Neural cell (in vitro differentiated cells): ENCODE data around the gene SLC66A1. TPM values are rescaled to one million over a fixed set of nuclear protein-coding genes. Genes with fewer than 3 reads are reported as not detected.

Source experiments
- H2AFZ ChIP-seq: fragments of 200-600, 300-800 bp; sonication (generic), shearing (Covaris generic); 2 replicates; pipeline ENCODE4 v1.6.0; 2014; ENCODE audit warnings: low read depth, mild to moderate bottlenecking, antibody characterized with exemption, low read length, moderate library complexity
- H3F3A ChIP-seq: fragments of 200-600 bp; shearing (Covaris generic); 2 replicates; pipeline ENCODE4 v1.6.1; 2016; ENCODE audit warnings: mild to moderate bottlenecking, moderate library complexity, mixed read lengths, antibody characterized with exemption, low read length; ENCODE audit not compliant: insufficient read depth, poor library complexity, severe bottlenecking
- H3K27ac ChIP-seq: fragments of 200-600, 300-800 bp; sonication (generic), shearing (Covaris generic); 2 replicates; pipeline ENCODE4 v1.5.1; 2014; ENCODE audit warnings: mild to moderate bottlenecking, low read length, moderate library complexity
- H3K27me3 ChIP-seq: fragments of 300-800, 200-600 bp; sonication (generic), shearing (Covaris generic); 2 replicates; pipeline ENCODE4 v1.6.0; 2014; ENCODE audit warnings: mild to moderate bottlenecking, low read depth, low read length, moderate library complexity; ENCODE audit not compliant: insufficient read depth
- H3K36me3 ChIP-seq: fragments of 300-800, 200-600 bp; sonication (generic), shearing (Covaris generic); 2 replicates; pipeline ENCODE4 v1.5.1; 2014; ENCODE audit warnings: mild to moderate bottlenecking, antibody characterized with exemption, low read length, moderate library complexity; ENCODE audit not compliant: insufficient read depth
- H3K4me2 ChIP-seq: fragments of 300-800, 200-600 bp; sonication (generic), shearing (Covaris generic); 2 replicates; pipeline ENCODE4 v1.6.0; 2014; ENCODE audit warnings: mild to moderate bottlenecking, low read length
- H3K4me3 ChIP-seq: fragments of 300-800, 200-600 bp; sonication (generic), shearing (Covaris generic); 2 replicates; pipeline ENCODE4 v1.5.1; 2014; ENCODE audit warnings: mild to moderate bottlenecking, low read length, moderate library complexity
- H3K79me2 ChIP-seq: fragments of 200-600 bp; shearing (Covaris generic); replicated peaks from 2 replicates; pipeline ENCODE4 v1.6.0; 2014; ENCODE audit warnings: mild to moderate bottlenecking, low read length, moderate library complexity; ENCODE audit not compliant: insufficient read depth
- H3K9ac ChIP-seq: fragments of 300-800, 200-600 bp; sonication (generic), shearing (Covaris generic); 2 replicates; pipeline ENCODE4 v1.6.1; 2016; ENCODE audit warnings: mild to moderate bottlenecking, low read length, mixed read lengths
- H3K9me2 ChIP-seq: fragments of 200-600 bp; shearing (Covaris generic); 2 replicates; pipeline ENCODE4 v1.6.1; 2016; ENCODE audit warnings: mild to moderate bottlenecking, low read length, mixed read lengths; ENCODE audit not compliant: insufficient read depth
- H3K9me3 ChIP-seq: fragments of 200-600, 300-800 bp; sonication (generic), shearing (Covaris generic); 2 replicates; pipeline ENCODE4 v1.6.1; 2016; ENCODE audit warnings: mild to moderate bottlenecking, mixed run types, low read length, moderate library complexity, mixed read lengths
- H4K20me1 ChIP-seq: fragments of 200-600 bp; shearing (Covaris generic); 2 replicates; pipeline ENCODE4 v1.6.1; 2016; ENCODE audit warnings: mild to moderate bottlenecking, mixed run types; ENCODE audit not compliant: insufficient read depth
- CTCF ChIP-seq: fragments of 450-650 bp; IDR thresholded peaks from 2 replicates; pipeline ENCODE4 v1.5.1; 2014; ENCODE audit warnings: antibody characterized with exemption, mild to moderate bottlenecking, moderate library complexity; ENCODE audit not compliant: poor library complexity, severe bottlenecking
- EP300 ChIP-seq: fragments of 450-650 bp; conservative IDR thresholded peaks from 2 replicates; pipeline ENCODE4 v1.6.1; 2014; ENCODE audit warnings: antibody characterized with exemption, mild to moderate bottlenecking, moderate library complexity; ENCODE audit not compliant: poor library complexity, severe bottlenecking
- EZH2 ChIP-seq: fragments of 200-600, 300-800 bp; shearing (Covaris generic), sonication (generic); IDR thresholded peaks from 2 replicates; pipeline ENCODE4 v1.6.1; 2014; ENCODE audit warnings: antibody characterized with exemption, low read length, borderline replicate concordance, mild to moderate bottlenecking; ENCODE audit not compliant: insufficient read depth, poor library complexity, severe bottlenecking
- MXI1 ChIP-seq: fragments of 450-650 bp; conservative IDR thresholded peaks from 2 replicates; pipeline ENCODE4 v1.6.1; 2014; ENCODE audit warnings: antibody characterized with exemption, mild to moderate bottlenecking; ENCODE audit not compliant: poor library complexity, severe bottlenecking
- POLR2AphosphoS5 ChIP-seq: IDR thresholded peaks from 2 replicates; pipeline ENCODE4 v1.6.1; 2012
- RAD21 ChIP-seq: fragments of 450-650 bp; conservative IDR thresholded peaks from 2 replicates; pipeline ENCODE4 v1.6.1; 2014; ENCODE audit warnings: antibody characterized with exemption, mild to moderate bottlenecking, moderate library complexity
- SMC3 ChIP-seq: fragments of 450-650 bp; conservative IDR thresholded peaks from 2 replicates; pipeline ENCODE4 v1.6.1; 2014; ENCODE audit warnings: antibody characterized with exemption, mild to moderate bottlenecking, moderate library complexity; ENCODE audit not compliant: poor library complexity
- TAF1 ChIP-seq: IDR thresholded peaks from 2 replicates; pipeline ENCODE4 v1.6.1; 2012; ENCODE audit warnings: low read depth
- polyA plus RNA-seq: library from polyadenylated mRNA; depleted of rRNA; stranded (reverse); fragments of >200 nt; gene quantifications from 2 replicates; pipeline ENCODE4 v1.2.3, GENCODE V29; 2014
- TF ChIP-seq, protein P1 (sequence below): IDR thresholded peaks from 2 replicates; pipeline ENCODE4 v1.6.1; 2012; ENCODE audit warnings: borderline replicate concordance

The SLC66A1 gene
- polyA plus RNA-seq, 1 donor from 2014 or later: 31.8 TPM

DNA sequence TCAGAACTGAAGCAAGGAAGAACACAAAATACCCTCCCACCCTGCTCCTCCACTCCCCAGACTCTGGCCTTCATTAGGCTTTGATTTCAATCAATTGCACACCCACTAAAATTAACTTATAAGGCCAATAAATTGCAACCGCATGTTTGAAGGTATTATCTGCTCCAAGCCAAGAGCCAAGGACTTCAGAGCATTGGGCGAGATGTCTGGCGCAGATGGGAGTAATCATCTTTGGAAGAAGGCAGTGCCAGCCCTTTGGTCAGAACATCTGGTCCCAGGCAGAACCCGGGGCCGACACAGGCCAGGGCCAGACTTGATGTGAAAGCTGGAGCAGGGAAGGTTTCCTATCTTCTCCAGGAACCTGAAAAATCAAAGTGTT, 60.0 kb downstream of the SLC66A1 start:
- Histone ChIP-seq H3K27me3 (no peaks in the 10 kb centered on the region), H3K4me2 (no peak overlapping the region), H3K9ac (no peak overlapping the region), H3K9me3 (no peaks in the 10 kb centered on the region), H3K79me2 (no peaks in the 10 kb centered on the region), H3K36me3 (peaks cover 8% of the 10 kb centered on the region), H4K20me1 (no peaks in the 10 kb centered on the region), H3K27ac (no peak overlapping the region), H3F3A (no peaks in the 10 kb centered on the region), H2AFZ (no peak overlapping the region), H3K4me3 (no peak overlapping the region), H3K9me2 (no peaks in the 10 kb centered on the region)
- no peak for TF ChIP-seq MXI1
- TF ChIP-seq CTCF: no peak
- no peak for TF ChIP-seq EP300
- no peak for TF ChIP-seq SMC3
- no peak for TF ChIP-seq RAD21
- TF ChIP-seq TAF1: no peak
- no peak for TF ChIP-seq EZH2
- TF ChIP-seq, protein P1, sequence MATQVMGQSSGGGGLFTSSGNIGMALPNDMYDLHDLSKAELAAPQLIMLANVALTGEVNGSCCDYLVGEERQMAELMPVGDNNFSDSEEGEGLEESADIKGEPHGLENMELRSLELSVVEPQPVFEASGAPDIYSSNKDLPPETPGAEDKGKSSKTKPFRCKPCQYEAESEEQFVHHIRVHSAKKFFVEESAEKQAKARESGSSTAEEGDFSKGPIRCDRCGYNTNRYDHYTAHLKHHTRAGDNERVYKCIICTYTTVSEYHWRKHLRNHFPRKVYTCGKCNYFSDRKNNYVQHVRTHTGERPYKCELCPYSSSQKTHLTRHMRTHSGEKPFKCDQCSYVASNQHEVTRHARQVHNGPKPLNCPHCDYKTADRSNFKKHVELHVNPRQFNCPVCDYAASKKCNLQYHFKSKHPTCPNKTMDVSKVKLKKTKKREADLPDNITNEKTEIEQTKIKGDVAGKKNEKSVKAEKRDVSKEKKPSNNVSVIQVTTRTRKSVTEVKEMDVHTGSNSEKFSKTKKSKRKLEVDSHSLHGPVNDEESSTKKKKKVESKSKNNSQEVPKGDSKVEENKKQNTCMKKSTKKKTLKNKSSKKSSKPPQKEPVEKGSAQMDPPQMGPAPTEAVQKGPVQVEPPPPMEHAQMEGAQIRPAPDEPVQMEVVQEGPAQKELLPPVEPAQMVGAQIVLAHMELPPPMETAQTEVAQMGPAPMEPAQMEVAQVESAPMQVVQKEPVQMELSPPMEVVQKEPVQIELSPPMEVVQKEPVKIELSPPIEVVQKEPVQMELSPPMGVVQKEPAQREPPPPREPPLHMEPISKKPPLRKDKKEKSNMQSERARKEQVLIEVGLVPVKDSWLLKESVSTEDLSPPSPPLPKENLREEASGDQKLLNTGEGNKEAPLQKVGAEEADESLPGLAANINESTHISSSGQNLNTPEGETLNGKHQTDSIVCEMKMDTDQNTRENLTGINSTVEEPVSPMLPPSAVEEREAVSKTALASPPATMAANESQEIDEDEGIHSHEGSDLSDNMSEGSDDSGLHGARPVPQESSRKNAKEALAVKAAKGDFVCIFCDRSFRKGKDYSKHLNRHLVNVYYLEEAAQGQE: no peak
- no peak for TF ChIP-seq POLR2AphosphoS5

DNA sequence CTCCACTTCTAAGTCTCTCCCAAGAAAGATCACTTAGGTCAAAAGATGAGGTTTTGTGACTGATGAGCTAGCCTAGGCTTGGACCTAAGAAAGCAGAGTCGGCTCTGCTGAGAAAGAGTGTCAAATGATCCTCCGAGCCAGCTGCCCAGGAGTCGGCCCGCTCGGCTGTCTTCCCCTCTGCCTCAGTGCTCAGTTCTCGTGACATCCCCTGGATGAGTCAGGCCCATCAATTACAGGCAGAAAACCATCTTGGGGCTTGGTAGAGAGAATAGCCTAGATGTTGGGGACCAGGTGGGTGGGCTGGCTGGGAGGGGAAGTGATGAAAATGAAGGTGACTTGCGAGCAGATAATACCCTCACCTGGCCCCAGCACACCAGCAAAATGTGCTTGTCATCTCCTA, 60.5 kb downstream of the SLC66A1 start:
- no peaks in the 10 kb centered on the region for H3K9me3 ChIP-seq
- no peak for TF ChIP-seq EP300
- no peak for TF ChIP-seq TAF1
- TF ChIP-seq MXI1: no peak
- no peak for TF ChIP-seq CTCF
- no peak for TF ChIP-seq POLR2AphosphoS5
- TF ChIP-seq RAD21: no peak
- TF ChIP-seq SMC3: no peak
- TF ChIP-seq, protein P1: no peak
- TF ChIP-seq EZH2: no peak
- no peaks in the 10 kb centered on the region for H3K79me2 ChIP-seq
- no peak overlapping the region for H2AFZ ChIP-seq
- H3K27ac ChIP-seq: no peak overlapping the region
- no peak overlapping the region for H3K9ac ChIP-seq
- no peak overlapping the region for H3K4me2 ChIP-seq
- H3K27me3 ChIP-seq: no peaks in the 10 kb centered on the region
- H3F3A ChIP-seq: no peaks in the 10 kb centered on the region
- no peaks in the 10 kb centered on the region for H3K9me2 ChIP-seq
- H3K36me3 ChIP-seq: peaks cover 10% of the 10 kb centered on the region
- H4K20me1 ChIP-seq: no peaks in the 10 kb centered on the region
- no peak overlapping the region for H3K4me3 ChIP-seq
